Activated naive CD8-positive, alpha-beta T cell (primary cell): Measurements from ENCODE around the gene CD96.

Experiments used
- H3K27ac Mint-ChIP-seq: one replicate; pipeline ENCODE4 v1.8.0; 2021; ENCODE audit warnings: mixed read lengths
- H3K27me3 Mint-ChIP-seq: one replicate; pipeline ENCODE4 v1.8.0; 2021; ENCODE audit warnings: mixed read lengths
- H3K36me3 Mint-ChIP-seq: one replicate; pipeline ENCODE4 v1.8.0; 2021; ENCODE audit warnings: mixed read lengths
- H3K4me1 Mint-ChIP-seq: one replicate; pipeline ENCODE4 v1.8.0; 2021; ENCODE audit warnings: low read depth, mixed read lengths
- H3K4me3 Mint-ChIP-seq: one replicate; pipeline ENCODE4 v1.8.0; 2021; ENCODE audit warnings: mild to moderate bottlenecking, mixed read lengths
- H3K9me3 Mint-ChIP-seq: one replicate; pipeline ENCODE4 v1.8.0; 2021; ENCODE audit warnings: low read depth, mixed read lengths

Gene CD96

DNA sequence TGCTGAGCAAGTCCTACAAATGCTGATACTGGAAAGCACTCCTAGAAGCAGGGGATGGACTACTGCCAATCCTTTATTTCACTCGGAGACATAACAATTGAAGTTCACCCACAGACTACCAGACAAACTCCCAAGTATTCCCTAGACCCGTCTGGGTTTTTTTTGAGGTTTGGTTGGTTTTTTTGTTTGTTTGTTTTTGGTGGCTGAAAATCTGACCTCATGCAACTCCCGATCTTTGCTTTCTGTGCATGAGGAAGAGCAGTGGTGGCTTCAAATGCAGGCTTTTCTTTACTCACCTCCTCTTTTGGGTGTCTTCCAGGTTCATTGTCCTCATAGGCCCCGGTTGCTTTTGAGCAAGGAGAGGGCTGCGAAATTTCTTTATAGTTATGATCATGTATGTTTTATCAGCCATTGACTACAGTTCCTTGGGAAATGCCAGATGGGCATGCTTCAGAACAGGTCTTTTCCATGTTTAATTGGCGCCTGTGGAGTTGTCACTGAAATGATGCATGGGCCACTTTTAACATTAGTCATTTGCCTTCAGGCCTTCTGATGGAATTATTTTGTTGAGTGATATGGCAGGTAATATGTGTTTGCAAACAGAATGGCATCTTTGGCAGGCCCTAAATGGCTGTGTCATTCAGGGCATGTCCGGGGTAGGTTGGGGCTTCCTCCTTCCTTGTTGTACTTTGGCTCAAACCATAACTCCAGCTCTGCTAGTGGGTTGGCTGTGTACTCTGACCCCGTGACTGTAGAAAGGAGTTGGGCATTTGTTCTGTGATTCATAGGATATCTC, 134.4 kb downstream of the CD96 start:
- H3K4me1 Mint-ChIP-seq, result peaks cover 77% of the 10 kb centered on the region
- H3K27me3 Mint-ChIP-seq, result no peaks in the 10 kb centered on the region
- peak overlapping the region; percentile 99 for H3K27ac Mint-ChIP-seq
- H3K36me3 Mint-ChIP-seq, result no peaks in the 10 kb centered on the region
- H3K9me3 Mint-ChIP-seq, result no peaks in the 10 kb centered on the region
- H3K4me3 Mint-ChIP-seq, result peak overlapping the region; percentile 98

- Mint-ChIP-seq H3K4me3 (peak overlapping the region; percentile 98), H3K36me3 (no peaks in the 10 kb centered on the region), H3K4me1 (peaks cover 80% of the 10 kb centered on the region), H3K27me3 (no peaks in the 10 kb centered on the region), H3K9me3 (no peaks in the 10 kb centered on the region), H3K27ac (peak overlapping the region; percentile 59)
Observed at GRCh38 chr3:111677007-111677392, 135.0 kb downstream of the CD96 start.

- H3K36me3 Mint-ChIP-seq, result peaks cover 2% of the 10 kb centered on the region
- H3K27me3 Mint-ChIP-seq, result no peaks in the 10 kb centered on the region
- H3K4me3 Mint-ChIP-seq, result no peak overlapping the region
- no peaks in the 10 kb centered on the region for H3K9me3 Mint-ChIP-seq
- H3K27ac Mint-ChIP-seq, result peak overlapping the region; percentile 30
- H3K4me1 Mint-ChIP-seq, result peaks cover 70% of the 10 kb centered on the region
Observed at GRCh38 chr3:111681661-111682426, 139.8 kb downstream of the CD96 start.

GRCh38 chr3:111684640-111685039, 142.6 kb downstream of the CD96 start:
- Mint-ChIP-seq H3K4me3 (no peak overlapping the region), H3K27ac (no peak overlapping the region), H3K4me1 (peaks cover 63% of the 10 kb centered on the region), H3K27me3 (no peaks in the 10 kb centered on the region), H3K36me3 (peaks cover 2% of the 10 kb centered on the region), H3K9me3 (no peaks in the 10 kb centered on the region)

DNA sequence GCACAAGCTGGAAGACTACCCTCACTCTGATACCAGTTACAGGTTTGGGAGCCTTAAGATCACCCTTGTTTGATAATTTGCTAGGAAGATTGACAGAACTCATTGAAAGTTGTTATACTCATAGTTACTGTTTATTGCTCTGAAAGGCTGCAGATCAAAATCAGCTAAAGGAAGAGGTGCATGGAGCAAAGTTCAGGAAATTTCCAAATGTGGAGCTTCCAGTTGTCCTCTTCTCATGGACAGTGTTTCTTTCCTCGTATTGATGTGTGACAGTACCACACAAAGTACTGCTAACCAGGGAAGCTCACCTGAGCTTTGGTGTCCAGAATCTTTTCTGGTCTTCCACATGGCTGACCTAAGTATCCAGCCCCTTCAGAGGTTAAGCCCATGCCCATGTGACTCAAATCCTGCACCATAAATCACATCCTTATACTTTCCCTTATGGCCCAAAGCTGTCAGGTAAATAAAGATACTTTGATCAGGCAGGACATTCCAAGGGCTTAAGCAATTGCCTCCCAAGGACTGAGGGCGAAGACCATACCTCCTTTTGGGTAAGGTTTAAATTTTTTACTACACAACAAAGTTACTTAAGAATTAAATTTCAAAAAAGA, 146.3 kb downstream of the CD96 start:
- no peaks in the 10 kb centered on the region for H3K36me3 Mint-ChIP-seq
- H3K27me3 Mint-ChIP-seq, result no peaks in the 10 kb centered on the region
- no peak overlapping the region for H3K4me3 Mint-ChIP-seq
- peaks cover 62% of the 10 kb centered on the region for H3K4me1 Mint-ChIP-seq
- peak overlapping the region; percentile 16 for H3K27ac Mint-ChIP-seq
- no peaks in the 10 kb centered on the region for H3K9me3 Mint-ChIP-seq

DNA sequence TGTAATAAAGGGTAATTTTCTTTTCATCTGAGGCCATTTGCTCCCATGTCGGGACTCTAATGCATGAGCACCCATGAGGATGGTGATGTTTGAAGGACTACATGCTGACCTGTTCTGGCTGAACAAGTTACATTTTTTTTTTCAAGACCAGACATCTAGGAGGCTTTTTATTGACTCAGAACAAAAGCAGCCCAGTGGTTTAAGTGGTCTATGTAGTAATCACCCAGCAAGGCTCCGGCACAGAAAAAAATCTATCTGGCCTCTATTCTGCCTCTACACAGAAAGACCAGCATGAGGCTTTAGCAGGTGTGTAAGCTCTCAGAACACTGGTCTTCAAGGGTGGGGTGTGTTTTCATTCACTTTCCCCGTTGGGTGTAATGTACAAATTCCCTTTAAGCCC, 148.2 kb downstream of the CD96 start:
- no peaks in the 10 kb centered on the region for H3K9me3 Mint-ChIP-seq
- H3K27ac Mint-ChIP-seq, result no peak overlapping the region
- H3K4me1 Mint-ChIP-seq, result peaks cover 63% of the 10 kb centered on the region
- no peak overlapping the region for H3K4me3 Mint-ChIP-seq
- H3K27me3 Mint-ChIP-seq, result no peaks in the 10 kb centered on the region
- H3K36me3 Mint-ChIP-seq, result peaks cover 2% of the 10 kb centered on the region

GRCh38 chr3:111691293-111691909, 149.4 kb downstream of the CD96 start:
- Mint-ChIP-seq H3K27me3 (no peaks in the 10 kb centered on the region), H3K36me3 (peaks cover 2% of the 10 kb centered on the region), H3K4me3 (no peak overlapping the region), H3K9me3 (no peaks in the 10 kb centered on the region), H3K27ac (peak overlapping the region; percentile 23), H3K4me1 (peaks cover 62% of the 10 kb centered on the region)

DNA sequence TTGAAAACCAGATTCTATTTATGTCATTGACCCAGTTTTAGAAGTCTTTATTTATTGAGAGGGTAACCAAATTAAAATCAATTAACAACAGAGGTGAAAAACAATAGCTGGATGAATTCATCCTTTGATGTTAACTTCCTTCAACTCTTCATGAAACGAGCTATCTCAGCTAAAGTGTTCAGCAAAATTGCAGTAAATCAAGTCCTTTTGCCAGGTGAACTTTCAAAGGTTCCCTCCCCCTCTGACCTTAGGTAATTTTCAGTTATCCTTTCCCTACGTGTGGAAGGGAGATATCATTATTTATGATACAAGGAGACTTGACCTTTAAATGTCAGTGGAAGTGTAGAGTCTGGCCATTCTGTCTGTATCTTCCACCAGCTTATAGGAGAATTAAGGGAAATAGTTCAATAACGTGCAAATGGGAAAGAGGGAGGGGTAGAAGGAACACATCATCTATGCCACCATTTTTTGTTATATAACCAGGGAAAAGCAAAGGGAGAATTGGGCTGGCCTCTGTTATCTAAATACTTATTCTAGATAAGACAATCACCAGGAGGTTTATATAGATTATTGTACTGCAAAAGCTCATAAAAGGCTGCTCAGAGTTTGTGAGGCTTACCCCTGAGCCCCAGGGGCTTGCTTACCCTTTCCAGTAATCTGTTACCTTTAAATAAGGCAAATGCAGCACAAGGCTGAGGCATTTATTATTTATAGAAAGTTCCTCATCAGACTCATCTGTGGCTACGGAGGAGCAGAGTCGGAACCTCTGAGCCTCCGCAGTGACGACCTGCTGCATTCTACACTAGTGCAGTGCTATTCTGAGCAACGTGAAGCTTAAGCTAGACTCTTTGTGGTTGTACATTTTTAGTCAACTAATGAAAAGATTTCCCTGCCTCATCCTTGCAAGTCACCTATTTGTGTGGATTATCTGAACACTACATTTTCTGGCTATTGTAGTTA, 150.9 kb downstream of the CD96 start:
- no peaks in the 10 kb centered on the region for H3K9me3 Mint-ChIP-seq
- peaks cover 2% of the 10 kb centered on the region for H3K36me3 Mint-ChIP-seq
- H3K27me3 Mint-ChIP-seq, result no peaks in the 10 kb centered on the region
- H3K4me3 Mint-ChIP-seq, result no peak overlapping the region
- peaks cover 58% of the 10 kb centered on the region for H3K4me1 Mint-ChIP-seq
- H3K27ac Mint-ChIP-seq, result peak overlapping the region; percentile 36

DNA sequence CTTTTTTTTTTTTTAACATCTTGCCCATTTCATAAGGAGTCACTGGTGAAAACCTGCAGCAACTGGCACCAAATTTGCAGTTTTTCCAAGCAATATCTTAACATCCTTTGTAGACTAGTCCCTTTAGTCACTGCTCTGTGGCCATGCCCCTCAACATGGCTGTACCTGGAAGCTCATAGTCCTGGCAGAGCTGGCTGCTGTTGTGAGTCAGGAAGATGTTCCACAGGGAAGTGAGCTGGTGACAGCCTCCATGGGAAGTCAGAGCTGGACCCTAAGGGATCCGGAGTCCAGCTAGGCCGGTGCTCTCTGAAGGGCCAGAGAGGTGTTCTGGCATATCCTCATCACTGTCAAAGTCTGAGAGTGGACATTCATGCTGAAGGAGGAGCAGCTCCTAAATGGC, 152.5 kb downstream of the CD96 start:
- Mint-ChIP-seq H3K36me3 (peaks cover 2% of the 10 kb centered on the region), H3K4me1 (peaks cover 52% of the 10 kb centered on the region), H3K27me3 (no peaks in the 10 kb centered on the region), H3K27ac (peak overlapping the region; percentile 46), H3K9me3 (no peaks in the 10 kb centered on the region), H3K4me3 (no peak overlapping the region)

DNA sequence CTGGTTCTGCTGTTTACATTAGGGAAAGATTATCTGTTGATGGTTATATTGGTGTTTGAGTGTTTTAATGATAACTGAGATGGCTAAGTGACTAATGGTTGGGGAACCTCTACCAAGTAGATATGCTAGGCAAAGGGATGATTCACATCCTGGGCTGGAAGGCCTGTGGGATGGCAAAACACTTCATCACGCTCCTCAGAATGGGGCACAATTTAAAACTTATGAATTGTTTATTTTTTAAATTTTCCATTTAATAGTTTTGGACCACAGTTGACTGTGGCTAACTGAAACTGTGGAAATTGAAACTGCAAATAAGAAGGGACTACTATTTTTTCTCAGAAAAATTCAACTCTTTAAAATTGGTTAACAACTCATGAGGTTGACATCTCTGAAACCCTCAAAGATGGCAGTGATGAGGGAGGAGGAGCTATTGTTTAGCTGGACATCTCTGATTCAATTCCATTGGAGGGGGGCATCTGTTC, 153.7 kb downstream of the CD96 start:
- peak overlapping the region; percentile 50 for H3K27ac Mint-ChIP-seq
- peaks cover 2% of the 10 kb centered on the region for H3K36me3 Mint-ChIP-seq
- peak overlapping the region; percentile 11 for H3K4me3 Mint-ChIP-seq
- H3K9me3 Mint-ChIP-seq, result no peaks in the 10 kb centered on the region
- H3K4me1 Mint-ChIP-seq, result peaks cover 45% of the 10 kb centered on the region
- H3K27me3 Mint-ChIP-seq, result no peaks in the 10 kb centered on the region

GRCh38 chr3:111700054-111700453, 158.1 kb downstream of the CD96 start:
- no peaks in the 10 kb centered on the region for H3K9me3 Mint-ChIP-seq
- H3K4me3 Mint-ChIP-seq, result peak overlapping the region; percentile 64
- peak overlapping the region; percentile 42 for H3K27ac Mint-ChIP-seq
- H3K36me3 Mint-ChIP-seq, result peaks cover under 1% of the 10 kb centered on the region
- peaks cover 37% of the 10 kb centered on the region for H3K4me1 Mint-ChIP-seq
- no peaks in the 10 kb centered on the region for H3K27me3 Mint-ChIP-seq

DNA sequence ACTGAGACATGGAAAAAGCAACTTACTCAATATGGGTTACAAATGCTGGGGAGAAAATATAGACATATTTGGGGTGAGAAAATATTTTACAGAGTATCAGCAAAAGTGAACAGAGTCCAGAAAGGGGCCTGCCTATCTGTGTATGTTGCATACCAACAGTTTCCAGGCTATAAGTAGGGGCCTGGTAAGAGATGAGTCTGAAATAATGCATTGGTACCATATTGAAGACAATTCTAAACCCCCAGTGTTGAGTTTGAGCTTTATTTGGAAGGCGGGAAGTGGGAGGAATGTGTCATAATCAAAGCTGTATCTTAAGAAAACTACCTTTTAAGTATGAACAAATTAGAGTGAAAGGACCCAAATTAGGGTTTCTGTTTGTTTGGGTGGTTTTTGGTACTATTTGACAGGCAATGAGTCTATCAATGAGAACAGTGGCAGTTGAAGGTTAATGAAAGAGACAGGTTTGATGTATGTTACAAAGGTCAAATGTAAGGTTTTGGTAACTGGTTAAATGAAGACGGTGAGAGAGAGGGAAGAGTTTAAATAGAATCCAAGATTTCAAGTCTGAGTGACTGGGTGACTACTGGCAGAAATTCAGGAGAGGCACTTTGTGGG, 159.4 kb downstream of the CD96 start:
- Mint-ChIP-seq H3K4me3 (no peak overlapping the region), H3K27ac (no peak overlapping the region), H3K36me3 (peaks cover 5% of the 10 kb centered on the region), H3K9me3 (no peaks in the 10 kb centered on the region), H3K4me1 (peaks cover 38% of the 10 kb centered on the region), H3K27me3 (no peaks in the 10 kb centered on the region)
